HTR-8/SVneo (cell line): ENCODE data around the gene CD1B.
"Not testable (repeated sequence)": the region's sequence is repeated elsewhere in the genome, so short reads cannot be mapped to it uniquely, and the experiment has no call there.

Experiments used
- DNase-seq: peaks from one replicate; pipeline ENCODE4 v3.0.0; 2011; ENCODE audit warnings: low spot score, mixed read lengths; ENCODE audit not compliant: insufficient read length
- FAIRE-seq: peaks from 2 replicates; lab custom pipeline; 2011; peaks lifted over from hg19 to GRCh38; lab: Jason Lieb, UNC

Gene CD1B

GRCh38 chr1:158331481-158332150 lies at the start of gene CD1B:
TSS of gene CD1B (minus strand) at chr1:158331531. CDS start at chr1:158331423, 108 bp downstream.
- no peak for FAIRE-seq
- no peak for DNase-seq

- no peak for DNase-seq
- no peak for FAIRE-seq
These were observed 43.5 kb upstream of the CD1B start for GRCh38 chr1:158374860-158375259.

GRCh38 chr1:158374101-158374500 lies 42.8 kb upstream of the CD1B start:
- FAIRE-seq, DNase-seq: not testable (repeated sequence)

GRCh38 chr1:158371188-158371953 lies 40.0 kb upstream of the CD1B start:
- no peak for DNase-seq
- FAIRE-seq: no peak

GRCh38 chr1:158366783-158367182 lies 35.5 kb upstream of the CD1B start:
- FAIRE-seq (no peak), DNase-seq (no peak)

- DNase-seq (no peak), FAIRE-seq (no peak)
These were observed 31.6 kb upstream of the CD1B start for GRCh38 chr1:158362941-158363340.

GRCh38 chr1:158362482-158362881 lies 31.2 kb upstream of the CD1B start:
- DNase-seq: no peak
- FAIRE-seq: no peak

- no peak for DNase-seq
These were observed 26.1 kb upstream of the CD1B start for GRCh38 chr1:158357441-158357840.

GRCh38 chr1:158356616-158357015 lies 25.3 kb upstream of the CD1B start:
- no peak for FAIRE-seq
- DNase-seq: no peak

More at GRCh38 chr1:158357441-158357840, 26.1 kb upstream of the CD1B start:
- no peak for FAIRE-seq

GRCh38 chr1:158355773-158356285 lies 24.5 kb upstream of the CD1B start:
- FAIRE-seq (no peak), DNase-seq (no peak)

GRCh38 chr1:158354255-158354654 lies 22.9 kb upstream of the CD1B start:
- FAIRE-seq: no peak
- no peak for DNase-seq

GRCh38 chr1:158353303-158354075 lies 22.2 kb upstream of the CD1B start, which contains the start of gene CD1E:
TSS of gene CD1E (plus strand) at chr1:158353894. CDS start at chr1:158353989, 95 bp downstream.
- FAIRE-seq: no peak
- DNase-seq: no peak

- FAIRE-seq: not testable (repeated sequence)
These were observed 17.6 kb upstream of the CD1B start for GRCh38 chr1:158348946-158349345.

GRCh38 chr1:158336413-158336812 lies 5.1 kb upstream of the CD1B start:
- not testable (repeated sequence) for DNase-seq, FAIRE-seq

More at GRCh38 chr1:158348946-158349345, 17.6 kb upstream of the CD1B start:
- DNase-seq: not testable (repeated sequence)

GRCh38 chr1:158335213-158335532 lies 3.8 kb upstream of the CD1B start:
- no peak for DNase-seq
- no peak for FAIRE-seq

GRCh38 chr1:158334526-158335212 lies 3.3 kb upstream of the CD1B start:
- DNase-seq (no peak), FAIRE-seq (no peak)

- DNase-seq: no peak
- no peak for FAIRE-seq
These were observed 2.2 kb upstream of the CD1B start for GRCh38 chr1:158333405-158334155.

- FAIRE-seq (no peak), DNase-seq (no peak)
These were observed 265 bp downstream of the CD1B start for GRCh38 chr1:158331106-158331425.

- DNase-seq (no peak), FAIRE-seq (no peak)
These were observed 783 bp downstream of the CD1B start for GRCh38 chr1:158330391-158331105.
